ENCODE results near the gene OBSCN. TPM values are rescaled to one million over a fixed set of nuclear protein-coding genes. Genes with fewer than 3 reads are reported as not detected.
A peak's percentile ranks its signal among the peaks of the same experiment; 100 is the strongest.

Gene OBSCN
- total and polyA plus RNA-seq, 2 of the 13 experiments (the other 11 are each of a cell fraction or from before 2014, with no cell fraction given), result 0.20 TPM

DNA sequence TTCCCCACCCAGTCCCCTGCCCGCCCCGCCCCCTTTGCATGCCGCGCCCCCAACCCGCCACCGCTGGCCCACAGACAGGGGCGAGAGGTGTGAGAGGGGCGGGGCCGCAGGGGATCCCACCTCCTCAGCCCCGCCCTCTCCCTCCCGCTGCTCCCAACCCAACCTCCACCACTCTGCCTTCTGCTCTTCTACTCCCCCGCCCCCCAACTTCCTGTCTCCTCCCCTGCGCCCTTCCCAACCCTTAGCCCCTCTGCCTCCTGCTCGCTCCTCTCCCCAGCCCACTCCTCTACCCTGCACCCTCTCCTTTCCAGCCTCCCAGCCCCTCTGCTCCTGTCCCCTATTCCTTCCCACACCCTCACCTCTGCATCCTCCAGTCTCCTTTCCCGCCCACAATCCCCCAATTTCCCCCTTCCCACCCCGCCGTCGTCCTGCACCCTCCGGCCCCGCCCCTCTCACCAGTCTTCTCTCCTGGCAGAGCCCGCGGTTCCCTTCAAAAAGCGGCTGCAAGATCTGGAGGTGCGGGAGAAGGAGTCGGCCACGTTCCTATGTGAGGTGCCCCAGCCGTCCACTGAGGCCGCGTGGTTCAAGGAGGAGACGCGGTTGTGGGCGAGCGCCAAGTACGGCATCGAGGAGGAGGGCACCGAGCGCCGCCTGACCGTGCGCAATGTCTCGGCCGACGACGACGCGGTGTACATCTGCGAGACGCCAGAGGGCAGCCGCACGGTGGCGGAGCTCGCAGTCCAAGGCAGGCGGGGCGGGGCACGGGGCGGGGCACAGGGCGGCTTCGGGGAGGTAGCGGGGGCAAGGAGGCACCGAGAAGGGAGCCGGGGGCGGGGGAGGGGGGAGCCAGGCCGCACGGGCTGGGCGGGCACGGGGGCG lies 5.4 kb downstream of the OBSCN start (continued):
- TF ChIP-seq, protein P1, sequence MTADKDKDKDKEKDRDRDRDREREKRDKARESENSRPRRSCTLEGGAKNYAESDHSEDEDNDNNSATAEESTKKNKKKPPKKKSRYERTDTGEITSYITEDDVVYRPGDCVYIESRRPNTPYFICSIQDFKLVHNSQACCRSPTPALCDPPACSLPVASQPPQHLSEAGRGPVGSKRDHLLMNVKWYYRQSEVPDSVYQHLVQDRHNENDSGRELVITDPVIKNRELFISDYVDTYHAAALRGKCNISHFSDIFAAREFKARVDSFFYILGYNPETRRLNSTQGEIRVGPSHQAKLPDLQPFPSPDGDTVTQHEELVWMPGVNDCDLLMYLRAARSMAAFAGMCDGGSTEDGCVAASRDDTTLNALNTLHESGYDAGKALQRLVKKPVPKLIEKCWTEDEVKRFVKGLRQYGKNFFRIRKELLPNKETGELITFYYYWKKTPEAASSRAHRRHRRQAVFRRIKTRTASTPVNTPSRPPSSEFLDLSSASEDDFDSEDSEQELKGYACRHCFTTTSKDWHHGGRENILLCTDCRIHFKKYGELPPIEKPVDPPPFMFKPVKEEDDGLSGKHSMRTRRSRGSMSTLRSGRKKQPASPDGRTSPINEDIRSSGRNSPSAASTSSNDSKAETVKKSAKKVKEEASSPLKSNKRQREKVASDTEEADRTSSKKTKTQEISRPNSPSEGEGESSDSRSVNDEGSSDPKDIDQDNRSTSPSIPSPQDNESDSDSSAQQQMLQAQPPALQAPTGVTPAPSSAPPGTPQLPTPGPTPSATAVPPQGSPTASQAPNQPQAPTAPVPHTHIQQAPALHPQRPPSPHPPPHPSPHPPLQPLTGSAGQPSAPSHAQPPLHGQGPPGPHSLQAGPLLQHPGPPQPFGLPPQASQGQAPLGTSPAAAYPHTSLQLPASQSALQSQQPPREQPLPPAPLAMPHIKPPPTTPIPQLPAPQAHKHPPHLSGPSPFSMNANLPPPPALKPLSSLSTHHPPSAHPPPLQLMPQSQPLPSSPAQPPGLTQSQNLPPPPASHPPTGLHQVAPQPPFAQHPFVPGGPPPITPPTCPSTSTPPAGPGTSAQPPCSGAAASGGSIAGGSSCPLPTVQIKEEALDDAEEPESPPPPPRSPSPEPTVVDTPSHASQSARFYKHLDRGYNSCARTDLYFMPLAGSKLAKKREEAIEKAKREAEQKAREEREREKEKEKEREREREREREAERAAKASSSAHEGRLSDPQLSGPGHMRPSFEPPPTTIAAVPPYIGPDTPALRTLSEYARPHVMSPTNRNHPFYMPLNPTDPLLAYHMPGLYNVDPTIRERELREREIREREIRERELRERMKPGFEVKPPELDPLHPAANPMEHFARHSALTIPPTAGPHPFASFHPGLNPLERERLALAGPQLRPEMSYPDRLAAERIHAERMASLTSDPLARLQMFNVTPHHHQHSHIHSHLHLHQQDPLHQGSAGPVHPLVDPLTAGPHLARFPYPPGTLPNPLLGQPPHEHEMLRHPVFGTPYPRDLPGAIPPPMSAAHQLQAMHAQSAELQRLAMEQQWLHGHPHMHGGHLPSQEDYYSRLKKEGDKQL (CRISPR knock-in tag; IDR thresholded peaks at IDR 0.05; ENCODE audit: low read depth), result no peak
- no peak for TF ChIP-seq RBM22 (optimal IDR thresholded peaks at IDR 0.05; ENCODE audit: low read length)
- TF ChIP-seq HNRNPLL (IDR thresholded peaks at IDR 0.05; ENCODE audit: low read depth, low read length, poor library complexity, severe bottlenecking), result peak; percentile 56
- TF ChIP-seq KAT2B (IDR thresholded peaks at IDR 0.05; ENCODE audit: borderline replicate concordance, low read depth, low read length), result no peak
- no peak for TF ChIP-seq PAX8 (CRISPR knock-in tag; IDR thresholded peaks at IDR 0.05; ENCODE audit: borderline replicate concordance)
- TF ChIP-seq GATAD1 (CRISPR knock-in tag; IDR thresholded peaks at IDR 0.05), result peak; percentile 19; the same call in 1 of the 2 replicates
- no peak for TF ChIP-seq ZZZ3 (CRISPR knock-in tag; IDR thresholded peaks at IDR 0.05; ENCODE audit: borderline replicate concordance)
- peak; percentile 40 for TF ChIP-seq HNRNPK (IDR thresholded peaks at IDR 0.05; ENCODE audit: low read depth, low read length, poor library complexity, severe bottlenecking)
- no peak for TF ChIP-seq ZNF34 (CRISPR knock-in tag; IDR thresholded peaks at IDR 0.05; ENCODE audit: borderline replicate concordance)
- TF ChIP-seq ZNF253 (CRISPR knock-in tag; IDR thresholded peaks at IDR 0.05; ENCODE audit: borderline replicate concordance), result no peak
- no peak for TF ChIP-seq DMAP1 (CRISPR knock-in tag; IDR thresholded peaks at IDR 0.05)
- TF ChIP-seq, protein P2, sequence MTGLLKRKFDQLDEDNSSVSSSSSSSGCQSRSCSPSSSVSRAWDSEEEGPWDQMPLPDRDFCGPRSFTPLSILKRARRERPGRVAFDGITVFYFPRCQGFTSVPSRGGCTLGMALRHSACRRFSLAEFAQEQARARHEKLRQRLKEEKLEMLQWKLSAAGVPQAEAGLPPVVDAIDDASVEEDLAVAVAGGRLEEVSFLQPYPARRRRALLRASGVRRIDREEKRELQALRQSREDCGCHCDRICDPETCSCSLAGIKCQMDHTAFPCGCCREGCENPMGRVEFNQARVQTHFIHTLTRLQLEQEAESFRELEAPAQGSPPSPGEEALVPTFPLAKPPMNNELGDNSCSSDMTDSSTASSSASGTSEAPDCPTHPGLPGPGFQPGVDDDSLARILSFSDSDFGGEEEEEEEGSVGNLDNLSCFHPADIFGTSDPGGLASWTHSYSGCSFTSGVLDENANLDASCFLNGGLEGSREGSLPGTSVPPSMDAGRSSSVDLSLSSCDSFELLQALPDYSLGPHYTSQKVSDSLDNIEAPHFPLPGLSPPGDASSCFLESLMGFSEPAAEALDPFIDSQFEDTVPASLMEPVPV (CRISPR knock-in tag; IDR thresholded peaks at IDR 0.05), result no peak
- TF ChIP-seq ZBTB7A (CRISPR knock-in tag; IDR thresholded peaks at IDR 0.05), result no peak
- TF ChIP-seq, protein P3, sequence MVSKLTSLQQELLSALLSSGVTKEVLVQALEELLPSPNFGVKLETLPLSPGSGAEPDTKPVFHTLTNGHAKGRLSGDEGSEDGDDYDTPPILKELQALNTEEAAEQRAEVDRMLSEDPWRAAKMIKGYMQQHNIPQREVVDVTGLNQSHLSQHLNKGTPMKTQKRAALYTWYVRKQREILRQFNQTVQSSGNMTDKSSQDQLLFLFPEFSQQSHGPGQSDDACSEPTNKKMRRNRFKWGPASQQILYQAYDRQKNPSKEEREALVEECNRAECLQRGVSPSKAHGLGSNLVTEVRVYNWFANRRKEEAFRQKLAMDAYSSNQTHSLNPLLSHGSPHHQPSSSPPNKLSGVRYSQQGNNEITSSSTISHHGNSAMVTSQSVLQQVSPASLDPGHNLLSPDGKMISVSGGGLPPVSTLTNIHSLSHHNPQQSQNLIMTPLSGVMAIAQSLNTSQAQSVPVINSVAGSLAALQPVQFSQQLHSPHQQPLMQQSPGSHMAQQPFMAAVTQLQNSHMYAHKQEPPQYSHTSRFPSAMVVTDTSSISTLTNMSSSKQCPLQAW (CRISPR knock-in tag; IDR thresholded peaks at IDR 0.05), result peak; percentile 54; the same call in 1 of the 2 replicates
- peak; percentile 99 for TF ChIP-seq ZNF205 (CRISPR knock-in tag; IDR thresholded peaks at IDR 0.05)
